RWPE1 (cell line): ENCODE measurements around the gene HRH1.
A peak's percentile ranks its signal among the peaks of the same experiment; 100 is the strongest.
"Not testable (repeated sequence)": the region's sequence is repeated elsewhere in the genome, so short reads cannot be mapped to it uniquely, and the experiment has no call there.

ENCODE experiments used
- CTCF ChIA-PET: fragments of 350-600 bp; sonication (Branson Sonifier 250); formaldehyde crosslinking; extraction: SDS; loops from one replicate; lab custom pipeline; 2021; lab: Yijun Ruan, JAX
- POLR2A ChIA-PET: fragments of 400-600 bp; formaldehyde crosslinking; extraction: SDS; loops from one replicate; lab custom pipeline; 2020; ENCODE audit warnings: antibody characterized with exemption; ENCODE audit not compliant: low non-redundant PET; lab: Yijun Ruan, JAX
- DNase-seq: peaks from one replicate; pipeline ENCODE4 v3.0.0; 2012; ENCODE audit warnings: low spot score
- H3K27ac ChIP-seq: fragments of 450-650 bp; 2 replicates; pipeline ENCODE4 v1.5.1; 2017
- CTCF ChIP-seq: fragments of 450-650 bp; conservative IDR thresholded peaks from 2 replicates; pipeline ENCODE4 v1.5.1; 2017; ENCODE audit warnings: low read depth, mild to moderate bottlenecking

The HRH1 gene

DNA sequence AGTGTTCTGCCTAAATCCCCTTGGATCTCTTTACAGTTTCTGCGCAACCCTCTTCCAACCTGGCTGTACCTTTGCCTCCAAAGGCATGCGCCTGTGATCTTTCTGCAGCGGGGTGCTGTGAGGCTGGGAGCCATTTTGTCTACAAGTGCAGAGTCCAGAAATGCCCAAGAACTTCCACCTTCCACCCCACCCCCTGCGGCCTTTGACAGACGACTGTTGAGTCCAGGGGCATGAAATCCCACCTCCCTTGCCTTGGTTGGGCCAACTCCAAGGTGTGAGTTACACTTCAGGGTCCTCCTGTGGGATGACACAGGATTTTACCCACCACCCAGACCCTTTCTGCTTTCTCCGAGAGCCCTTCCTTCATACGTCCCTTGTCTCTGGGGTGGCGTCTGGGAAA, 24.1 kb downstream of the HRH1 start:
- ChIA-PET CTCF (interaction anchor here (0.7 kb wide), 1 partner anchor 1658 kb away, joined by 3 read pairs; no protein-coding TSS in a partner anchor), POLR2A (no interaction called here)
- TF ChIP-seq CTCF: no peak
- H3K27ac ChIP-seq: peak overlapping the region; percentile 95
- no peak for DNase-seq

DNA sequence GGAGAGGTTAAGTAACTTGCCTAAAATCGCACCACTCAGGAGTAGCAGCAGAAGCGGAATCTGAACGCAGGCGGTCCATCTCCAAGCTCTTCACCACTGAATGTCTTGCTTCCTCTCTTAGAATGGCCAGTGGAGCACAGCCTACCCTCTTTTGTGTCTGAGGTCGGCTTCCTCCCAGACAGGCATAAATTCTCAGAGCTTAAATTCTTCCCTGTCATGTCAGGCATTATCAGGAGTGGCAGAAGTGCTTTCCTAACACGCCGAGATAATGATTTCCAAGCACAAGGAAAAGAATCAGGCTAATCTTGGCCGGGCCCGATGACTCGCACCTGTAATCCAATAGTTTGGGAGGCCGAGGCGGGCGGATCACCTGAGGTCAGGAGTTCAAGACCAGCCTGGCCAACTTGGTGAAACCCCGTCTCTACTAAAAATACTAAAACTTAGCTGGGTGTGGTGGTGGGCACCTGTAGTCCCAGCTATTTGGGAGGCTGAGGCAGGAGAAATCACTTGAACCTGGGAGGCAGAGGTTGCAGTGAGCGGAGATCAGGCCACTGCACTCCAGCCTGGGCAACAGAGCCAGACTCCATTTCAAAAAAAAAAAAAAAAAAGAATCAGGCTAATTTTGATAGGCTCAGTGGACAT, 30.2 kb downstream of the HRH1 start:
- POLR2A ChIA-PET, DNase-seq, CTCF ChIA-PET: not testable (repeated sequence)
- H3K27ac ChIP-seq: peak overlapping the region; percentile 95

GRCh38 chr3:11185144-11185543, 30.9 kb downstream of the HRH1 start:
- no peak for TF ChIP-seq CTCF
- POLR2A ChIA-PET: no interaction called here
- CTCF ChIA-PET: interaction anchor here (0.6 kb wide), 1 partner anchor 125 kb away, joined by 3 read pairs; no protein-coding TSS in a partner anchor
- no peak for DNase-seq
- H3K27ac ChIP-seq: peak overlapping the region; percentile 95

- peak; percentile 89 for DNase-seq
- TF ChIP-seq CTCF: no peak; the same call in 1 of the 2 replicates
- peak overlapping the region; percentile 95 for H3K27ac ChIP-seq
- ChIA-PET POLR2A (no interaction called here), CTCF (interaction anchor here (0.6 kb wide), 1 partner anchor 126 kb away, joined by 3 read pairs; no protein-coding TSS in a partner anchor)
These were observed 31.4 kb downstream of the HRH1 start for GRCh38 chr3:11185564-11186317.

- no peak for DNase-seq
- CTCF ChIA-PET: no interaction called here
- H3K27ac ChIP-seq: peak overlapping the region; percentile 95
- POLR2A ChIA-PET: no interaction called here
- no peak for TF ChIP-seq CTCF
These were observed 32.0 kb downstream of the HRH1 start for GRCh38 chr3:11186318-11186692.

DNA sequence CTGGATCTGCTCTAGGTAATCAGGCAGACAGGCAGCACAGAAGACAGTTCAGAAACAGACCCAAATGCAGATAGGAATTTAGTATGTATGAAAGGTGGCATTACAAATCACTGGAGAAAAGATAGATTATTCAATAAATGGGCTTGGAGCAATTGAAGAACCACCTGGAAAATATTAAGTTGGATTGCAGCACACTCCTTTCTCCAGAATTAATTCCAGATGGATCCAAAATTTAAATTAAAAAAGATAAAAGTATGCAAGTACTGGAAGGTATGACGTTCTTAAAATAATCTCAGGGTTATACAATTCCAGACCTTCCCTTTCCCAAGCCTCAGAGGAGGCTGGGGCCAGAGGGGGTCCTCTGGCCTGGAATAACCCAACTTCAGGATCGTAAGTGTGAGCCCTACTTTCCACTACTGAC, 32.5 kb downstream of the HRH1 start:
- ChIA-PET CTCF (interaction anchor here (0.6 kb wide), 1 partner anchor 160 kb away, joined by 4 read pairs; no protein-coding TSS in a partner anchor), POLR2A (no interaction called here)
- H3K27ac ChIP-seq: peak overlapping the region; percentile 95; the same call in 1 of the 2 replicates

More for the DNA sequence above, 32.5 kb downstream of the HRH1 start:
- no peak for DNase-seq
- no peak for TF ChIP-seq CTCF
